DMS53 treated with DMSO at 0.1 percent for 48 hours (cell line): ENCODE data around the gene CDKN2B-AS1.

ENCODE experiments used
- DNase-seq: peaks from one replicate; lab custom pipeline; 2025; ENCODE audit not compliant: unreplicated experiment; lab: John Stamatoyannopoulos, UW

Gene CDKN2B-AS1

DNA sequence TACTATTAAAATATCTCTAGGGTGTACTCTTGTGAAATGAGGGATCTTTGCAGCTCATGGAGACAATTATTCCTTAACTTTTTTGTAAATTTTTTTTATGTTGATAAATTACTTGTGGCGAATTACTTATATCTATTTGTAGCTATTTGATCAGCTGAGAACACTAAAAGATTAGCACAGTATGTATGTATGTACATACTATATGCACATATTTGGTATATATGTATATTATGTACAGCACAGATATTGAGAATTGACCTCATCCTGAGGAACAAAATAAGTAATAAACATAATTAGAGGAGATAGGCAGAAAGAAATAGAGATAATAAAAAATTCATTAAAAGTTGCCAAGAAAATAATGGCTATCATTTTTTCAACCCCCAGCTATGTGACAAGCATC is 12.2 kb upstream of the CDKN2B-AS1 start:
- DNase-seq, result no peak

DNA sequence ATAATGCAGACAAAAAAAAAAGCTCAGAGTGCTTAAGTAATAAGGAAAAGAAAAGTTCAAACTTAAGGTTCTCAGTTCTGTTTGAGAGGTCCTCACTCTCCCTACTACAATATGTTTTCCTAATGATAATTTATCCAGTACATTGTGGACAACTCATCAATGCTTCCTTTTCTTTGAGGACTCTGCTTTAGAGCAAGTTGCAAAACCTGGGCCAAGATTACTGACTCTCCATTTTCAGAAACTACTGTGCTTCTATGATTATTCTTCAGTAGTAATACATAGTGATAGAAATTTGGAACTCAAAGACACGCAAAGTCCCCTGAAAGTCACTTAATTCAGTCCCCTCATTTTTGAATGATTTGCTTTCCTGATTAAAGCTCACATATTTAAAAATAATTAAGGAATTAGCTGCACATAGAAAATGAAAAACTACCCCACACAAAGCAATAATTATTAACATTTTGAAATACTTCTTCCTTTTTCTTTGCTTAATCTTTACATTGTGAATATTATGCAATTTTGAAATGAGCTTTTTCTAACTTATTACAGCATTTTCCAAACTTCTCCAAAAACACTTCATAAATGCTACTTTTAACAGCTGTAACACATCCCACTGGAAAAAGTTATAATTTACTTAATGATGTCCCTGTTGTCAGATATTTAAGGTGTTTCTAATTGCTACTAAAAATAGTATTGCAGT is 11.6 kb upstream of the CDKN2B-AS1 start:
- no peak for DNase-seq

DNA sequence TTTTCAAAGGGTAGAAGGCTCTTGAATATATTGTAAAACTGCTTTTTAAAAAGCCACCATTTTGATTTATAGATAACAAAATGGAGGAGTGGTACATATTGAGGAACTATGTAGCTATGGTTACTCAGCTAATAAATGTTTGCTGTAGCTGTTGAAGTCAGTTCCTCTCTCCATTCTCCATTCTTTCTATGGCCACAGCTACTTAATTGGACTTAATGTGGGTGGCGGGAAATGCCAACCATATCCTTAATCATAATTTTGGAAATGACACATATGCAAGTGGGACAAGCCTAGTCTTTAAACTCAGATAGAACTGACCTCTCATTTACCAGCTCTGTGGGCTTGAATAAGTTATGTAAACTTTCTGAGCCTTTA is 11.0 kb upstream of the CDKN2B-AS1 start:
- DNase-seq, result no peak

DNA sequence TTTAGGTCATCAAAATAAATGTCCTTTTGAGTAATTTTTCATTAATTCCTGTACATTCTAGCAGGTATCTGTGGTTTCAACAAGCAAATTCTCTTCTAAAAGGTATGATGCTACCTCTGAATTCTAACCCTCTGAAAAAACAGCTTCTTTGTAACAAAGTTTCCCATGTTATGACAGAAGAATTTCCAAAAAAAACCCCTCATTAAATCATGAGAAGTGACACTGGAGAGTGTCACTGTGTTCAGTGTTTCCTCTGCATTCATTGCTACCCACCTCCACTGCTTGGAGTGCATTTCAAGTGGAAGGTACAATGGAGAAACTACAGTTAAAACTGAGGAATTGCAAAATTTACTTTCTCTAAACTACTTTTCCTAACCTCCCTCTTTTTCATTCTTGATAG is 10.5 kb upstream of the CDKN2B-AS1 start:
- no peak for DNase-seq

DNA sequence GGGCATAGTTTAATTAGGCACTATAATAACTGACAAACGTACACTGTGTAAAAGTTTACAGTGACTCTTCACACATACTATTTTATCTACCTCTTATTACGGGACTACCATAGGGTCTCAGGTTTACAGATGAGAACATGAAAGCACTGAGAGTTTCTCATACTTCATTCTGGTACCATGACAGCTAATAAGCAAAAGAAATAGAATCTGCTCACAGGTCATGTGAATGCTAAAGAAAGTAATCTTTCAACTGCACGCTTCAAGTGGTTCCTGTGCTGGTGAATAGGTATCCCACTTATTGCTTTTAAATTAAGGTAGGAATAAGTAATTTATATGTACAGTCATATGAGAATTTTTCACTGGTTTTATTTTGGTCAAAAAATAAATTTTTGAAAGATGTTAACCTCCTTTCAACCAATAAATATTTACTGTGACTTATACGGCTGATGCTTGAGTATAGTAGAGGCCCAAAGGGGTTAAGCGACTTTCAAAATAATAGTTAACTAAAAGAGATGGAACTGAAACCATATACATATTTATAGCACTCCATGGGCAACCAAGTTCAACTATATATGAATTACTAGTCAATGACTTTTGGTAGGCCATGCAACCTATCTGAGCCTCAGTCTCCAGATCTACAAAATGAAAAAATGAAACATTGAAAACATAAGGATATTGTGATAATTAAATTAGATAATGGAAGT is 8.5 kb upstream of the CDKN2B-AS1 start:
- DNase-seq, result no peak

DNA sequence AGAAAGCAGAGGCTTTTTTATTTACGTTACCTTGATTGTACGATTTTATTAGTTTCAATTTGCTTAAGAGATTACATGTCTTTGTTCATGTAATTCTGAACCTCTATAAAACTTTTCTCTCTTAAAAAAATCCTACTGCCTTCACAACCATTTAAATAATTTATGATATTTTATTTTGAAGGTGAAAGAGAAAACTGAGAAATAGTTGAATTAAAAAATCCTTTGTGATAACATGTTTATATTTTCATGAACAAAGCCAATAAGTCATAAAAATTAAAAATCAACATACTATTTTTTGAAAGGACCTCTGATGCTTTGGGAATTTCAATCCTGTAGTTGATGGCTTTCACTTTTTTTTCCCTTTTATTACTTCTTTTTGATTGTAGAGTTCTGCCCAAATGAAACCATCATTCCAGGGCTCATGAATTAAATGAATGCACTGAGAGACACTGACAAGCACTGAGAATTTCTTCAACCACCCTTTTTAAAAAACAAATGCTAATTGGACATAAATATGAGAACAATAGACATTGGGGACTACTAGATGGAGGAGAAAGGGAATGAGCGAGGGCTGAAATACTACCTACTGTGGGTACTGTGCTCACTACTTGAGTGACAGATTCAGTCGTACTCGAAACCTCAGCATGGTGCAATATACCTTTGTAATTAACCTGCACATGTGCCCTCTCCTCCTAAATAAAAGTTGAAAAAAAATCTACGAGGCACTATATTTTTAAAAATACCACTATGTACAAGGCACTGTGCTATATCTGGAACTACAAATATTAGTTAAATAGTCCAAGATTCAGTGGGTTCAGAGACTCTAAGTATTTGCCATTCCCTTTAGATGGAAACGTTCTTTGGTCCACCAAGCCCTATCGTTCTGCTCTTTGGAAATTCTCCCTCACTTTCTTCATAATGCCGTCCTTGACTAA is 6.3 kb upstream of the CDKN2B-AS1 start:
- no peak for DNase-seq

DNA sequence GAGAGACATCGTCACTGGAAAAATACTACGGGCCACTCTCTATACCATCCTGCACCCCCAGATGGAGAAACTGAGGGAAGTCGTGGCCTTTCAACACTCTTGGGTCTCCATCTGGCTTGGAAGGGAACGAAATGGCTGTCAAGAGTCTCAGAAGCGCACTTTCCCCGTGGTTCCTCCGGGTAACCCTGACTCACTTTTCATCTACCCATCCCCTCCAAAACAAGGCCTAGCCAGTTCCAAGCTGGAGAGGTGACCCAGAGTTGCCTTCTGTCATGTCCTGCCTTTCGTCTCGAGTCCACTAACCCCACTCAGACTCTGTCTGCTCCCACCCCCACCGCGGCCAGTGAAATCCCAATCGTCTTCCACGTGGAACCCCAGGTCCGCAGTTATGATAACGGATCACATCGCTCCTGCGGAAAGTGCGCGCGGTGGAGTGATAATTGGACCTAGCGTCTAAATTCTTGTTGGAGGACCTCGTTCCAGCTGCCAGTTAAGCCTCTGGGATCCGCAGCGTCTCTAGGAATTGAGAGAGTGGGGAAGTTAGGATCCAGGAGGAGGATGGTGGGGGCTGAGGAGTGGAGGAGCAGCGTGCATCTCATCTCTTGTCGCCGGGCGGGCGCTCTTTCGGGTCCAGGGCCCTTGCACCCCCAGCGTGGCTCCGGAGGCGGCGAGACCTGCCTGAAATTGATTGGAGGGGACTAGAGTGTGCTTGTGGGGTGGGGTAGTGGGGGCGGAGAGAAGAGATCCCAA is 5.0 kb upstream of the CDKN2B-AS1 start:
- DNase-seq, result no peak

DNA sequence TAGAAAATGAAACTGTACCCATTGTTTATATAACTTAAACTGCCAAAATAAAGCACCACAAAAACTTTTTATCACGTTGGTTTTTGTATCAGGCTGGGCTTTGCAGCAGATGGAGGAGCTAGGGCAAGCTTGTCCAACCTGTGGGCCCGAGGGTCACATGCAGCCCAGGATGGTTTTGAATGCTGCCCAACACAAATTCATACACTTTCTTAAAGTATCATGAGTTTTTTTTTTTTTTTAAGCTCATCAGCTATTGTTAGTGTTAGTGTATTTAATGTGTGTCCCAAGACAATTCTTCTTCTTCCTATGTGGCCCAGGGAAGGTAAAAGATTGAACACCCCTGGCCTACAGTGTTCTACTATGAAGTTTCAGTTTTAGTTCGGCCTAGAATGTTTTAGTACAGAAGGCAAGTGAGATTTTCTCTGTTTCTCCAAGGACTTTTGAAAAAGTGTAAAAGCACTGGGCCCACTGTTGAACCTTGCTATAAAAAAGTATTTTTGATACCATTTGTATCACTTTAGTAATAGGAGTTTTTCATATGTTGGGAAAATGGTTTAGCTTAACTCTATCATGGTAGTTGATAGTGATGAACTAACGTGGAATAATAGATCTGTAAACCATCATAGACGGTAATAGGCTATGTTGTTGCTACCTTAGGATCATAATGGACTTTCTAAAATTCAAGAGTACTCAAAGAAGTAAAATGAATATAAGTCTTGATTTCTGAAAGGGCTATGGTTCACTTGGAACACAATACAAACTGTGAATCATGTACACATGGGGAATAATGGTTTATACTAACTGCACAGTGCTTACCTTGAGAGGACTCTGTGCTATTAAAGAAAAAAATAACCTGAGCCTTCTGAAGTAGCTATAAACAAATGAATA is 3.3 kb upstream of the CDKN2B-AS1 start:
- no peak for DNase-seq

DNA sequence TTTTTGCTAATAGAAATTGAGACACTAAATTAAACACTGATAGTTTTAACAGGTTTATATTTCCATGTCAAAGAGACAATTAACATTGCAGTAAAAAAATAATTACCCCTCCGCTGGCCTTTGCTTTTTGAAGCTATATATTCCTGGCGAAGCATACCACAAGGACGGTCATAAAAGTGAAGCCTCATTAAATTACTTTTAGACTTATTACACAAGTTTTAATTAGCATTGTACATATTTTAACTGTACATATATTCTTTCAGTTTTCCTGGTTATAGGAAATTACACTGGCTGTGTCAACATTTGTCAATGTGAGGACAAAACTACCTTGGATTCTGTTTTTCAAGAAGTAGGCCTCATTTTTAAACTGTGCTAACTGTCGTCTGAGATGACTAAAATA is 1.6 kb upstream of the CDKN2B-AS1 start:
- DNase-seq, result no peak

DNA sequence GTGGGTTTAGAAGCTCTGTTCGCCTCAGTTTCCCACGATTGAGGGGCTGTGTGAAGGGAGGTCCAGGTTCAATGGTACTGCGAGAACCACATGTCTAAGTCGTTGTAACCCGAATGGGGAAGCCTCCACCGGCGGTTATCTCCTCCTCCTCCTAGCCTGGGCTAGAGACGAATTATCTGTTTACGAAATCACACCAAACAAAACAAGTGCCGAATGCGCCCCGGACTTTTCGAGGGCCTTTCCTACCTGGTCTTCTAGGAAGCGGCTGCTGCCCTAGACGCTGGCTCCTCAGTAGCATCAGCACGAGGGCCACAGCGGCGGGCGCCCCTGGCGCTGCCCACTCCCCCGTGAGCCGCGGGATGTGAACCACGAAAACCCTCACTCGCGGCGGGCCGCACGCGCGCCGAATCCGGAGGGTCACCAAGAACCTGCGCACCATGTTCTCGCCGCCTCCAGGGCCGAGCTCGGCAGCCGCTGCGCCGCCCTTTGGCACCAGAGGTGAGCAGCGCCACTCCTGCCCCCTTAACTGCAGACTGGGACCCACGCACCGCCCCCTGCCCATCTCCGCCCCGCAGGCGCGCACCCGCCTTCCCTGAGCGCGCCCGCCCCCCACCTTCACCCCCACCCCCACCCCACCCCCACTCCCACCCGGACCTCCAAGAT is 567 bp upstream of the CDKN2B-AS1 start, which contains the start of gene CDKN2A:
Gene CDKN2A (minus strand): TSS at position 500 of the 663 bp plus-strand sequence.
- DNase-seq, result peak; percentile 38

DNA sequence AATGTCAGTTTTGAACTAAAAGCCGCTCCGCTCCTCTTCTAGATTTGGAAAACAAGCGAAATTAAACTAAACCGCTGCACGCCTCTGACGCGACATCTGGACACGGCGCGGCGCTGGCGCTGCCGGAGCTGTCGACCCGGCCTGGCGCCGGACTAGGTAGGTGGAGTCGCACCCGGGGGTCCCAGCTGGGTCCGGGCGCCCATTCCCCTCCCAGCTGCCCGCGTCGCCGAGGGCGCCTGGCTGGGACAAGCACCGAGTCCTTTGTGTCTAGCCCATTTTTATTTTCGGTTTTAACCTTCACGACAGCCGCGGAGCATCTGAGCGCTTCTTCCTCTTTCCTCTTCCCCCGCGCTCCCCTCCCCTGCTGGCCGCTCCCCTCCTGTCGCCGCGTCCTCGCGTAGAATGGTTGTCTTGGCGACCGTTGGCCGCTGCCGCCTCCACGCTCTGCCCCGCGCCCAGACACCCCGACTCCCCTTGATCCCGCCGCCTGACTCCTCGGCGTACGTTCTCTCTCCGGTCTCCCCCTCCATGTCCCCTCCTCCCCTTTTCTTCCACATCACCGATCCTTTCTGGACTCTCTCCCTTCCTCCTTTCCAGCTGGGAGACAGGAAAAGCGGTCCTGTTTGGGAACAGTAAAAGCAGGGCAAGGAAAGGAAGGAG is 545 bp downstream of the CDKN2B-AS1 start:
- peak; percentile 51 for DNase-seq

DNA sequence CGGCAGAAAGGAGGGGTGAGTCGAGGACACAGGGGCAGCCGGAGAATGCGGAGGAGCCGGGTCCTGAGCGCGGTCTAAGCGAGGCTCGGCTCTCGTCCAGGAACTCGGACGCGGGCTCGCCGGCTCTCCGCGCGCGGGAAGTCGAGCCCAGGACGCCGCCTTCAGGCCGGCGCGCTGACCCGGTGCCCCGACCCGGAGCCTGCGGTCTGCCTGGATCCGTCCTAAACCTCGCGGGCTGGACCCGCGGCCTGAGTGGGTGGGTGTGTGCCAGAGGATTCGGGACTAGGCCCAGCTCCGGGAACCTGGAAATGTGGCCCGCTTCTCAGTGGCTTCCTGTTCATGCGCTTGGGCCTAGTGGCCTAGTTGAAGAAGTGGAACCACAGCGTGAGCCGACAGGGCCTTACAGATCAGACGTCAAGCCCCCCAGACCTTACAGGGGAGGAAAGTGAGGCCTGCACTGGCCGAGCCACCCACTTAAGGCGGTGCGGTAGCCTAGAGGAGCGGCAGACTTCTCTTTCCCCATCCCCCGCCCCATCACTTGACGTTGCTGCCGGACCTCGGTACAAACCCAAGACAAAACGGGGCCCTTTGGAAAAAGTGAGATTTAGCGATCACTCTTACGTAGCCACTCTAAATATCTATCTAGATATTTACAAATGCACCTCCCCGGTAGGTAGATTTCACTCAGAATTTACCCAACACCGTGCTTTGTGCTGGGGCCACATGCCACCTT is 1.2 kb downstream of the CDKN2B-AS1 start:
- DNase-seq, result no peak

DNA sequence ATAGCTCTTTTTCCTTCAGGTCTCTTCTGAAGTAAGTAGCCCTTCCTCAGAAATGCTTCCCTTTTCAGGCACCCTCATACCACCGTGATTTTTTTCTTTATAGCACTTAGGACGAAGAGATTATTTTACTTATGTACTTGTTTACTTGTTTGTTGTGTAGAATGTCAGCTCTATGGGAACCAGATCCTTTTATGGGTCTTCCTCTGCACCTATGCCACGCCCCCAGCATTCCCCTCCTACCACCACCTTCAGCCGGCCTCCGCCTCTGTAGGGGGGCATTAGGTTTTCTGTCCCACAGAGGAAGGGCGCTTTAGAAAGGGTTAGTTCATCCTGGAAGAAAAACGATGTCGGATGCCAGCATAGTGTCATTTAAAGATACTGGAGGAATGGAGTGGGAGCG is 1.8 kb downstream of the CDKN2B-AS1 start:
- DNase-seq, result no peak

DNA sequence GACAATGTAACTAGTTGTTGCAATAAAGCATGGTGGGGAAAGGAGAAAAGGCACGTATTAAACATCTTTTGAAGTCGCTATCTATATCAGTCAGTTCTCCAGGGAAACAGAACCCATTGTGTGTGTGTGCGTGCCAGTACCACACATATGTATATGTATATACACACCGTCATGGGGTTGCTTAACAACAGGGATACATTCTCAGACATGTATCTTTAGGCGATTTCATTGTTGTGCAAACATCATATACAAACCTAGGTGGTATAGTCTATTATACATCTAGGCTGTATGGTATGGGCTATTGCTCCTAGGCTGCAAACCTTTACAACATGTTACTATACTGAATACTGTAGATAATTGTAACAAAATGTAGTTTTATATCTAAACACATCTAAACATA is 2.3 kb downstream of the CDKN2B-AS1 start:
- no peak for DNase-seq

DNA sequence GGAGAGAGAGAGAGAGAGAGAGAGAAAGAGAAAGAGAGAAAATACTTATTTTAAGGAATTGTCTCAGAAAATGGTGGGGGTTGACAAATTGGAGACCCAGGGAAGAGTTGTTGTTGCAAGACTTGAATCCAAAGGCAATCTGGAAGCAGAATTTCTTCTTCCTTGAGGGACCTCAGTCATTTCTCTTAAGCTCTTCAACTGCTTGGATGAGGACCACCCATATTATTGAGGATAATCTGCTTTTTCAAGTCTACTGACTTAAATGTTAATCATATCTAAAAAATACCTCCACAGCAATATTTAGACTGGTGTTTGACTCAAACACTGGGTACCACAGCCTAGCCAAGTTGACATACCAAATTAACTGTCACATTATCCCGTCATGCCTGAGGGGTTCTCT is 2.9 kb downstream of the CDKN2B-AS1 start:
- DNase-seq, result no peak

DNA sequence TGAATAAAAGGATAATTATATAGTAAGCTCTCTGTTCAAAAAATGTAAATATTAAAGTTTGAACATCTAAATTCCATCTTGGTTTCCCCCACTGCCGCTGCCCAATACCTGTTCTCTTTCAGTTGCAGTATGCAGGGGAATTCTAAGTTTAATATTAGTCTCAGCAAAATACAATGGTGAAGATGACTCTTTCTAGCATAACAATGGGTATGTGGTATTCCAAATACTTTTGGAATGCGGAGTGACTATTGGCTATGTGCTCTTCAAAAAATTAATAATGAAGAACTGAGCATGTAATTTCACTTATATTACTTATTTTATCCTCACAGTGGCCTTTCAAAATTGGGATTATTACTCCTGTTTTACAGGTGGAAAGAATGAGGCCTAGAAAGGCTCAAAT is 3.4 kb downstream of the CDKN2B-AS1 start:
- DNase-seq, result no peak

DNA sequence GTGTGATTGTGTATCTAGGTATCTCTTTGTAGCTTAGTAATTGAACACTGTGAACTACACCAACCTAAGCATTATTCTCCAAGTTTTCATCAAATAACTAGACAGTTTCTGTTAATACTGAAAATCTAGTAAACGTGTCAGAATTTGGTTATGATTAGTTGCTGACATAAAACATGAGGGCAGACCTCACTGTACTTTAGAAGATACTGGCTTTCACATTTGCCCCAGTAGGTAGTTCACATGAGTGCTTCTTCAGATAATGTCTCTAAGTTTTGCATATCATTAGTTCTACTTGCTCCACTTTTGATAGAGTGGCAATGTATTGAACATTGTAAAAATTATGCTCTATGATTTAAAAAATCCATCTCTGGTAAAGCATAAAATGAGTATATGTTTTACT is 7.4 kb downstream of the CDKN2B-AS1 start:
- DNase-seq, result no peak

DNA sequence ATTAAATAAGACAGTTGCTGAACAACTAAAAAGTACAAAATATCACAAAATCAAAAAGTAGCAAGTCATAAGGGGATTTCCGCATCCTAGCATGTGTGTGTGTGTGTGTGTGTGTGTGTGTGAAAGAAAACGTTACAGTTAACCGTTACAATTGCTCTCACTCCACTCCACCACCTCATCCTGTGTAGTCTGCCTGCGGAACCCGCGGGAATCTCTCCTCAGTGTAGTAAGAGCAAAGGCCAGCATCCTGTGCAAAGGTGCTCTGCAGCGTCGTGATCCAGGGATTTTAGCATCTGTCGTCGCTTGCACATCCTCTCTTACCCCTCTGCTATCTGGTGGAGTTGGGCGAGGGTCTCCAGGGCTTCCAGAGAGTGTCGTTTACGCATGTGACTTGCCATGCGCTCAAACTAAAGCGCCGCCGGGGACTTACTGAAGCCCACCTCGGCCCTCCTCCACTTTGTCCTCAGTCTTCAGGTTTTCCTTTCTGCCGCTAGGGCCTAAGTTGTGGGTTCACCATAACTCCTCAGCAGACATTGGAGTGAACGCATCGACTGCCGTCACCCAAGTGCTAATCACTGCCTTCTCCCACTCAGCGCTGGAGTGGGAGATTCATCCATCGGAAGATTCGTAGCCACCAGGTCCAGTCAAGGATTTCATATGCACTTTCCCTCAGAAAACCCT is 10.6 kb downstream of the CDKN2B-AS1 start:
- DNase-seq, result no peak
